ENCODE results near the gene PDLIM5.

Gene PDLIM5

DNA sequence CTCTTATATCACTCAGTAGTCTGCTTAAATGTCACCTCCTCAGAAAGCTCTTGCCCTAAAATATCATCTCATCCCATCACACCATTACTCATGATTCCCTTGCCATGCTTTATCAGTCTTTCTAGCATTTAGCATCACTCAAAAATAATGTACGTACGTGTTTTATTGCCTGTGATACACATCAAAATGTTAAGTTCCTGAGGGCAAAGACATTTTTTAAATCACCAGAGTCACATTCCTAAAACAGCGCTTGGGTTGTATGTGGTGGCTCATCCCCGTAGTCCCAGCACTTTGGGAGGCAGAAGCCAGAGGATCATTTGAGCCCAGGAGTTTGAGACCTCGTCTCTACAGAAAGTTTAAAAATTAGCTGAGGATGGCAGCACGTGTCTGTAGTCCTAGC lies 21.3 kb upstream of the PDLIM5 start:
- DNase-seq, result no peak

GRCh38 chr4:94431388-94431787 lies 20.4 kb upstream of the PDLIM5 start:
- no peak for DNase-seq

DNA sequence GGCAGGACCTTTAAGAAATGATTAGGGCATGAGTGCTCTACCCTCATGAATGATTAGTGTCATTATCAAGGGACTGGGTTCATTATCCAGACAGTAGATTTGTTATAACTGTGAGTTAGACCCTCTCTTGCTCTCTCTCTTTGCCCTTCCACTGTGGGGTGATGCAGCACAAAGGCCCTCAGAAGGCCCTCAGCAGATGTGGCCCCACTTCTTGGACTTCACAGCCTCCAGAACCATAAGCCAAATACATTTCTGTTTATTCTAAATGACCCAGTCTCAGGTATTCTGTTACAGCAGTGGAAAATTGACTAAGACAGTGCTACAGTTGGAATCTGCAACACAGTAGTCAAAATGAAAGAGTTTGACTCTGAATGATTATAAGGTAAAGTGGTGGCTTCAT lies 17.2 kb upstream of the PDLIM5 start:
- DNase-seq, result no peak

DNA sequence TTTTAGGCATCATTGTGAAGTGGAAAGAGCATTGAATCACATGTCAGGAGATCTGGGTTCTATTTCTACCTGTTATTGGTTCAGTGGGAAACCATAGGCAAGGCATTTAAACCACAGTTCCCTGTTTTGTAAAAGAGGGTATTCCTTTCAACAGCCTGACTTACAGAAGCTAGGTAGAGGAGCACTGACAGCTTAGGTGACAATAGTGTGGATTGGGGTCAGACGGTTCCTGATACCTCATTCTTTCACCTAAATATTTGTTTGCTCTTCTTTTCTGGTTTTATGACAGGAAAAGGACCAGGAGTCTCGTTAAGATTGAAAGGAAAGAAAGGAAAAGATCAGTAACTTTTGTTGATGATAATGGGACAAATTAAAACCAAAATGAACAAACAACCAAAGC lies 15.9 kb upstream of the PDLIM5 start:
- no peak for DNase-seq

DNA sequence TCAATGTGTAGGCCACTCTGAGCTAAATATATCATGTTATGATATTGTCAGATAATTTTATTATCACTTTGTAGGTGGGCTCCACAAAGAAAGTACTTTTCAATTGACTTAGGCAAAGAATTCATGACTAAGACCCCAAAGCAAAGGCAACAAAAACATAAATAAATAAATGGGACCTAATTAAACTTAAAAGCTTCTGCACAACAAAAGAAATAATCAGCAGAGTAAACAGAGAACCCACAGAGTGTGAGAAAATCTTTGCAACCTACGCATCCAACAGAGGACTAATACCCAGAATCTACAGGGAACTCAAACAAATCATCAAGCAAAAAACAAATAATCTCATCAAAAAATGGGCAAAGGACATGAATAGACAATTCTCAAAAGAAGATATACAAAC lies 15.2 kb upstream of the PDLIM5 start:
- DNase-seq, result no peak

DNA sequence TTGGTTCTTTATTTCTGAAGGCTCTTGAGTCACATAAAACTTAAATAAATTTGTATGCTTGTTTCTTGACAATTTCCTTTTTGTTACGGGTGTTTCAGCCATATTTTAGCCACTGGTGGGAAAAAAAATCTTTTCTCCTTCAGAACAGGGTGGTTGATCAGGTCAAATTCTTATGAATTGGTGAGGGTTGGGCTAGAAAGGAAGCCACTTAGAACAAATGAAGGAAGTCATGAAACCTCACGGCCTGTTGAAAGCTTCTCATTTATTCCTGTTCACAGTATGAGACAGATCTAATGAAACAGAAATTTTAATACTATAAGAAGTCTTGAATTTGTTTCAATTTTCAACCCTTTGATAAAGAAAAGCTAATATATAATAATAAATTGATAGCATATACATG lies 12.1 kb upstream of the PDLIM5 start:
- DNase-seq, result no peak

DNA sequence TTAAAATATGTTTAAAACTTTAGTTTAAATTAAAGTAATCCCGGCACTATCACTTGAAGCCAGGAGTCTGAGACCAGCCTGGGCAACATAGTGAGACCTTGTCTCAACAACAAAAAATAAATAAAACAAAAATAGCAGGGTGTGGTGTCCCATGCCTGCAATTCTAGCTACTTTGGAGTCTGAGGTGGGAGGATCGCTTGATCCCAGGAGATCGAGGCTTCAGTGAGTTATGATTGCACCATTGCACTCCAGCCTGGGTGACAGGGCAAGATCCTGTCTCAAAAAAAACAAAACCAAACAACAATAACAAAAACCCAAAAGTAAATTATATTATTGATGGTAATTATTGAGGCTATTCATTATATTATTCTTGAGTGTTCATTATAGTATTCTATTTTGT lies 9.9 kb upstream of the PDLIM5 start:
- no peak for DNase-seq

DNA sequence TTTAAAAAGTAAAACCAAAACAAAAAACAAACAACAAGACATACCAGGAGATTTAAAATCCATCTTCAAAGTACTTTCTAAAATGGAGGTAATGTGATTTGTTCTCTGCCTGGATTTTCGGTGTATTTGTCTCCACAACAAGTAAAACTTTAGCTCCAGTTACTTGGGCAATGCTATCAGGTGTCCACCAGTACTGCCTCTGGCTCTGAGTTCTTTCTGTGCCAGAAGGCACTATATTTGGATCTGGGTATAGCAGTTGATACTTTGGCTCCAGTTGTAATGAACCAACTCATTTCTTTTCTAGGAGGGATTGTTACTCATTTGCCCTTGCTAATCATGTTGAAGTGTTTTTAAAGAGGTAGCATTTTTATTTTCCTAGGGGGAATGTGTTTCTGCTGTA lies 9.5 kb upstream of the PDLIM5 start:
- no peak for DNase-seq

- DNase-seq, result no peak
Observed at GRCh38 chr4:94446386-94446785, 5.4 kb upstream of the PDLIM5 start.

GRCh38 chr4:94447754-94448411 lies 3.9 kb upstream of the PDLIM5 start:
- no peak for DNase-seq

GRCh38 chr4:94448815-94449375 lies 2.8 kb upstream of the PDLIM5 start:
- DNase-seq, result no peak

DNA sequence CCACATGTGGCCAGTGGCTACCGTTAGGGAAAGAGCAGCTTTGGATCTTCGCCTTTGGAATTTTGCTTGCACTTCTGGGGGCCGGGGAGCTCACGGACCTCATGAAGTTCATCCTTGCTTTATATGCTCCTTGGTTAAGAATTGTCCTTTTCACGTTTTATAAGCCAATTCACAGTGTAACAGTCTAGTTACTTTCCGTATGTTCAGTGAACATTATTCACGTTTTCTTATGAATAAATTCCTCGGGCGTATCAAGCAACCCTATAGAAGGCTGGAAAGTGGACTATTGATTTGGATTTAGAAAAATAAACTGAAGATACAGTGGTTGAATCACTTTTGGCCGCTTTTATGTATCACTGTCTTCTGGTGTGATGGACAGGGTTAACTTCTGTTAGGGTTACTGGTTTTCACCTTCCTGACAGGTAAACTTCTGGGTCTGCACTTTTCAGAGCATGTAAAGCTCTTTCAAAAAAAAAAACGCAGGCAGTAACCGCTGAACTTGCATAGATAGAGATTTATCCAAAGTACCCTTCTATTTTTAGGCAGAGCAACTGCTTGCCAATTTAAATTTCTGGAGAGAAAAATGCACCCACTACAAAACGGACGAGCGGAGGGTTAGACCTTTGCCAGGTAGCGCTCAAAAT lies 569 bp upstream of the PDLIM5 start:
- no peak for DNase-seq

- DNase-seq, result peak; percentile 3
Observed at GRCh38 chr4:94452476-94453371, 982 bp downstream of the PDLIM5 start.

GRCh38 chr4:94453391-94453963 lies 1.7 kb downstream of the PDLIM5 start:
- DNase-seq, result no peak

GRCh38 chr4:94454405-94454804 lies 2.7 kb downstream of the PDLIM5 start:
- DNase-seq, result no peak

DNA sequence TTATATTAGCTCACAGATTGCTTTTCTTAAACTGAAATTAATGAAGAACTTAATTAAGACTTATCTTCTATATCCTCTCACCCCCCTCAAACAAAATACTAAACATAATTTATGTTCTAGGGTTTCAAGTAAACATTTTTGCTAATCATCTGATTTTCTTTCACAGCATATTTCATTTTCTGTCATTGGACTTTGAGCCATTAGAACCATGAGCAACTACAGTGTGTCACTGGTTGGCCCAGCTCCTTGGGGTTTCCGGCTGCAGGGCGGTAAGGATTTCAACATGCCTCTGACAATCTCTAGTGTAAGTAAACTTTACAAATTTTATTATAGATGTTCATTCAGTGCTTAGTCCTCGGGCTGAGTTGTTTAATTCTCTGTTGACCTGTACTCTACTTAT lies 3.3 kb downstream of the PDLIM5 start:
- DNase-seq, result no peak

DNA sequence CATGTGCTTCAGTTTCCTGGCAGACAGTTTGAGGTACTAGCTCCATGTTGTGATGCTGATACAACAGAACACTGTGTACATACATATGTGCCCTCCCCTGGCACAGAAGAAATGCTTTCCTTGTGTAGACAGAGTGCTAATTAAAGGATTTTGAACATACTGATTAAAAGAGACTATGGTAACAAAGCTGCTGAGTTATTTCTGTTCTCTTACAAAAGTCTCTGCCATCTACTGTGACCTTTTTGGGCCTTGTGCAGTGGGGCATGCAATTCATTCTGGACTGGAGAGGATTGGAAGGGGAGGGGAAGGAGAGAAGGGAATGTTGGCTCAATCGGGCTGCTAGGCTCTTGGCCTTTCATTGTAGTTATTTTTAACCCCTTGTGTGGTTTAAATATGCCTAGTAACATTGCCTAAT lies 6.0 kb downstream of the PDLIM5 start:
- DNase-seq, result no peak

DNA sequence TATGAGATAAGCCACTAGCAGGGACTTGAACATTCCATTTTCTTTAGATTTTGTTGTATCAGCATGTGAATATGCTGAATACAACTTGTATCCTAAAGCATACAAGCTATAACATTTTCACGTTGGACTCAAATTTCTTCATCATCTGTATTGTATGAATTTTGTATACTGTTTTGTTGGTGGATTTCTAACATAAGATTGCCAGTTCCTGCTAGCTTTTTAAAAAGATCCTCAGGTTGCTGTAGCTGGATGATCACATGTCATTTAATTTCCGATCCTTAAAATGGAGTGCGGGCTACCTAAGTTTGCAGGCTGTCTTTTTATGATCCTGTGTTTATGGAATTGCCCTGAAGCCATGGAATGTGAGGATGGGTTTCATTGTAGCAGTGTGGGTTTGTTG lies 6.9 kb downstream of the PDLIM5 start:
- no peak for DNase-seq

DNA sequence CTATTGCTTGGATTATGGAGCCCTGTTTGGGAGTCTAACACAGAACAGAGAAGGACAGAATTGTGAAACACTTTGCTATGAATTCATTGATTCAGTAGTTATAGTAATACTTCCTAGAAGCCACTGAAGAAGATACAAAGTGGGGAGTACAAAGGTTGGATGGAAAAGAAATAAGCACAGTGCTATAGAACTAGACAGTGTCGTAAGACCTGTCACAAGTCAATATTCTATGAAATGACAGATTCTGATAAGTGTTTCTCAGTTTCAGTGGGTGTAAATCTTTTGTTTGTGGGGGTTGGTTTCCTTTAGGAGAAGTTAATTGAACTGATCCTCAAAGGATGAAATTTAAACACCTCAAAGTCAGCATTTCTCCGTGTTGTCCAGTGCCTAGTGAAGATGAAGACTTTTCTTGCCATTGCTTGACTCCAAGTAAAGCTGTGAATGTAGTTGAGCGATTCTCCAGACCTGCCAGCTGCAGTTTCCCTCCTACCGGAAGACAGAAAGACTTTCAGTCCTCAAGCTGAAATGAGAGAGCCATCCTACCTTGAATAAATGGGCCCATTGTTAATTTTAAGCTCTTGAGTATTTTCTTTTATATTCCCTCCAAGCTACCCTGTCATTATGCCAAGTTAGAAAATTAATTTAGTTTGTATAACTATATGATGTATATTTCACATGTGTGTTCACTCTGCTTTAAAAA lies 7.9 kb downstream of the PDLIM5 start:
- DNase-seq, result no peak

GRCh38 chr4:94461506-94461905 lies 9.8 kb downstream of the PDLIM5 start:
- DNase-seq, result no peak

- DNase-seq, result no peak
Observed at GRCh38 chr4:94462572-94462971, 10.8 kb downstream of the PDLIM5 start.

DNA sequence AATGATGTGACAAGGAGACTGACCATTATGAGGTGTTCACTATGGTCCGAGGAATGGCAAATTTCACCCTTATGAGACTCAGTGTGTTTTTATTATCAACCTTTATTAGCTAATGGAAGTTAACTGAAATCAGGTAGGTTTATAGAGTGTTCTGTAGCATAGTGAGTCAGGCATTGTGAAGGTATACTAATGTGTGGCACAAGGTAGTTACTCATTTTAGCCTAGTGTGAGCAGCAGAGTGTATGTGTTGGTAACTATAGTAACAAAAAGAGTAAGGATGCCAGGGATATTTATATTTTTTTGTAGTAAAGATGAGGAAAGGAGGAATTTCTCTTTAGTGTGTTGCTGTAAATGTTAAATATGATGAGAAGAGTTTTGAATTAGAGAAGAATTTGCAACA lies 12.0 kb downstream of the PDLIM5 start:
- no peak for DNase-seq

DNA sequence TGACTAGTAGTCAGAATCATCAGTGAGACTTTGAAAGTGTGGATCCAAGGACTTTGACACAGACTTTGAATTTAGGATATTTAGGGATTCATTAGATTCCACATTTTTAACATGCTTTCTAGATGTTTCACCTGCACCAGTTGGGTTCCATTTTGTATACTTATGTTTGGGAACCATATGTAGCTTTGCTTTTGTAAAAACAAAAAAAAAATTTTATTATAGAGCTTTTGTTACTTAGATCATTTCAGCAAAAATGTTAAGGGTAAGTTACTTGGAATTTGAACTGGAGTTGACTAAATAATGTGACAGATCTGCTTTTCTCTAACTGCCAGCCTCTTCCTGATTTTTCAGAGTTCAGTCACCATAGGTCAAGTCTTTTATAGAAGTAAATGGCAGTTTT lies 14.6 kb downstream of the PDLIM5 start:
- DNase-seq, result no peak
